Central memory CD4-positive, alpha-beta T cell (primary cell): ENCODE data around the gene CLDN11.

Experiments used
- DNase-seq: peaks from one replicate; pipeline ENCODE4 v3.0.0; 2022

The CLDN11 gene

DNA sequence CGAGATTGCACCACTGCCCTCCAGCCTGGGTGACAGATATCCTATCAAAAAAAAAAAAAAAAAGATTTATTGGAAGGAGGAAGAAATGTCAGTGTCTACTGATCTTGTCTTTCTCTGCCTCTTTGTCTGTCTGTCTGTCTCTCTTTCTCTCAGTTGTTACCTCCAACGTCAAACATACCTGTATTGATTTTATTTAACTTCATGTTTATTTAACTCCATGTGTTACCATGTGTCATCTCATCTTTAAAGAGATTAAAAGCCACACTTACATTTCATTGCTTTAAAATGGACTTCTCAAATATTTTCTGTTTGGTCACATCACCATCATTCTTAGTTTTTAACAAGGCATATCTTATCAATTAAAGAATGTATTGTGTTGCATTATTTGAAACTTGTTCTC lies 9.4 kb downstream of the CLDN11 start:
- DNase-seq = no peak

DNA sequence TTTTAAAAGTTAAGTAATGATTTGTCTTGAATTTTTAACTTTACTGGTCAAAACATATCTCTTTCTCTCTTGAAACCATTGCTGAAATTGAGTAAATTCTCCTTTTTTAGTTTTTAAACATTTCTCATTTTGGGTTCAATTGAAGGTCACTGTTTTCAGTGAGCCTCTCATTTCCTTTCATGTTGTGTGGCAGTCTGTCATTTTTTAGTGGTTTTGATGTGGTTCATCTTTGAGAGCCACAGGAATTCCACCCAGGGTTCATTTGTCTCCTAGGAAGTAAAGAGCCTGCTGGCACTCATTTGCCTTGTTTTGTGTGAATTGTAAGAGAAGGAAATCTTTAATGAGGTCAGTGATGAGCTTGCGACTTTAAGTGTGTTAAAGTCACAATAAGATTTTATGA lies 10.4 kb downstream of the CLDN11 start:
- DNase-seq = no peak

DNA sequence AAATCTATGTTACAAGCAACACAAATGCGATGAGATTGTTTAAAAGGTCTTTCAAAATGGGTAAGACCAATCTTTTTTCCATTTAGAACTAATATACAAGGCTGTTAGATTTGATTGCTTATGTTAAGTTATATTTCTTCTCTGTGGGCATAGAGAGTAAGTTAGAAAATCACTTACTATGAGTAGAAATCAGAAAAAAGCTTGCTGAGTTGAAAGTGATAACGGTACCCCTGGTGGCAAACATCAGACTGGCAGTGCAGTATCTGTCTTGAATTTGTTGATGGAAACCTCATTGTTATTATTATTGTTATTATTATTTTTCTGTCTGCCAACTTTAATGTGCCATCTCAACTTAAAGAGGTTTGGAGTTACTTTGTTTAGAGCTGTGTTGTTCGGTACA lies 12.4 kb downstream of the CLDN11 start:
- no peak for DNase-seq

DNA sequence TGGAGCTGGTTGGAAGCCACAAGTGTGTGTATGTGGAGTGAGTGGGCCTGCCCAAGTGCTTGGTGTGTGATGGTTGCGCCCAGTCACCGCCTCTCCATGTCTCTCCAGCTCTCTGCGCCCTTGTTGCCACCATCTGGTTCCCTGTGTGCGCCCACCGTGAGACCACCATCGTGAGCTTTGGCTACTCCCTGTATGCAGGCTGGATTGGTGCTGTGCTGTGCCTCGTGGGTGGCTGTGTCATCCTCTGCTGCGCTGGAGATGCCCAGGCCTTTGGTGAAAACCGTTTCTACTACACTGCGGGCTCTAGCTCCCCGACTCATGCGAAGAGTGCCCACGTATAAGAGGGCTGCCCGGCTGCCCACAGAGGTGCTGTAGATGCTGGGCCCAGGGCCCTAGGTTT lies 13.7 kb downstream of the CLDN11 start:
- no peak for DNase-seq

DNA sequence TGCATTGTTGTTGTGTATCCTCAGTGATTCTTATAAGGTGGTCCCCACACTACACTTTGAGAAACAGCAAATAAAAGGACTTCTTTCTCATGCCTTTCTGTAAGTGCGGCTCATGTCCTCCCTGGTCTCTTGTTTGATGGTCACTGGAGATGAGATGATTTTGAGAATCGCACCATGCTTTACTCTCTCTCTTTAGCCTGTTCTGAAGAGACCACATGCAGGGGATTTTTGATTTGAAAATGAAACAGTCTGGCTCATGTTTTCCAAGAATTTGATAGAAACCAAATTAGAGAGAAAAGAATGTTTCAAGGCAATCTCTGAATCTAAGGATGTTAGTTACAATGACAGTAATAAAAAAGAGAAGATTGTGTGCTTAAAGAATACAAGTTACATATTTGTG lies 18.0 kb downstream of the CLDN11 start:
- DNase-seq = no peak

DNA sequence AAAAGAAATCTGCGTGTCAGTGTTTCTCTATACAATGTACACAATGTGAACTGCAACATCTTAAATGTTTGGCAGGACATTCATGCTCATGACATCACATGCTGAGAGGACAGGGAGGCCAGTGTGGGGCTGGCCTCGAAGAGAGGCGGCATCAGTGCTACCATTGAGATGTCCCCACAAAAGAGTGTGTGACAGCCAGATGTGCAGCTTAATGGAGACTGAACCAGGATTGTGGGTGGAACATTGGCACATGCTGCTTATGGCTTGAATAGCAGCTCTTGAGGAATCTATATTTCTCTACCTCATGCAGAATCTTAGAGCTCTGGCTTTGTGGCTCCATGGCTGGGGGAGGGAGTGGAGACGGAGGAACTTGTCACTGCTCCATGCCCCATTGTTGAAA lies 18.5 kb downstream of the CLDN11 start:
- no peak for DNase-seq

DNA sequence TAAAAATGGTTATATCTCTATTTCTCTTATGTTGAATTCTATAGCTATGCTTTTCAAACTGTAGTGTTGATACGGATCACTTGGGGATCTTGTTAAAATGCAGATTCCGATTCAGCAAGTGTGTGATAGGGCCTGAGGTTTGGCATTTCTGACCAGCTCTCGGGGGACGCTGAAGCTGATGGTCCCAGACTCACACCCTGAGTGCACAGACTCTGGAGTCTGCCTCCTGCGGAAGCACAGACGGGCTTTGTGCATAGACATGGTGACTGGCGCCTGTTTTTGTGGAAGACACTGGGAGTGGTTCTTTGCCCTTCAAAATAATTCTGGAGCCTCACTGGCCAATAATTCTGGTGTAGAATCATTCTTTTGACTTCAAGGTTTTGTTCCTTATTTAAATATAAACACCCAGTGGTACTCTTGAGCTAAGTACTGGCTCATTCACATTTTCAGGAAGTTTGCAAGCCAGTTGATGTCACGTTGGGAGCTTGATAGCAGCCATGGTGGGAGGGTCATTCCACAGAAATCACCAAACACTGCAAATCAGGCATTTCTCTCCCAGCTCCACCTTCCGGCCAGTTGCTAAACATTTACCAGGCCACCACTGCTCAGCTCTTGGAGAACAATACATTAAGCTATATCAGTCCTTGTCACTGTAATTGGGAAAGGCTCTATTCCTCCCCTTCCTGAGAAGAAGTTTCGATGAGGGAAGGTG lies 19.2 kb downstream of the CLDN11 start:
- DNase-seq = no peak

DNA sequence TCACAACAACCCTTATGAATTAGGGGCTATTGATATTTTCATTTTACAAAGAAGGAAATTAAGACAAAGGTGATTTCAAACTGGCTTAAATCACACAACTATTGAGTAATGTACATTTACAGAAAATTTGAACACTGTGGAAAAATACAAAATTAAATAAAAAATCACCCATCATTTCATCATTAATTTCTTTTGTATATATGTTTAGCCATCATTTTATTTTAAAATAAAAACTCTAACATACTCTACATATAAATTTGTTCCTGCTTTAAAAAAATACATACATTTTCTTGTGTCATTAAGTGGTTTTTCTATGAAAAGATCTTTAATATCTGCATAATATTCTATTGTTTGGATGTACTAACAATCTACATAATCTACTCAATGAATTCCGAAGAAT lies 20.2 kb downstream of the CLDN11 start:
- no peak for DNase-seq

DNA sequence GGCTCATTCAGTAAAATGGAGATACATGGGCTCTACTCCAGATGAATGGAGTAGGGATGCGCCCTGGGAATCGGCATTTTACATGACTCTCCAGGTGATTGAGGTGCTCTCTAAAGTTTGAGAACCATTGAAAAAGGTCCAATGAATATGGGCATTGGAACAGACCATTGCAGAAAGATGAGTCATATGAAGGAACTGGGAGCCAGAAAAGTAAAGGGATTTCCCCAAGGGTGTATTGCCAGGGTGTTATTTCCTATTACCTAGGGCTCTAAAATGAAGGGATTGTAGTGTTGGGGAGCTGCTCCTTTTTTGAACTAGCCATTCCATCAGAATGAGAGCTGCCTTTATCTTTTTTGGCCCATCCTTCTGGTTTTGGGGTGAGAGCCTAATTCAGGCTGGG lies 21.7 kb downstream of the CLDN11 start:
- no peak for DNase-seq

DNA sequence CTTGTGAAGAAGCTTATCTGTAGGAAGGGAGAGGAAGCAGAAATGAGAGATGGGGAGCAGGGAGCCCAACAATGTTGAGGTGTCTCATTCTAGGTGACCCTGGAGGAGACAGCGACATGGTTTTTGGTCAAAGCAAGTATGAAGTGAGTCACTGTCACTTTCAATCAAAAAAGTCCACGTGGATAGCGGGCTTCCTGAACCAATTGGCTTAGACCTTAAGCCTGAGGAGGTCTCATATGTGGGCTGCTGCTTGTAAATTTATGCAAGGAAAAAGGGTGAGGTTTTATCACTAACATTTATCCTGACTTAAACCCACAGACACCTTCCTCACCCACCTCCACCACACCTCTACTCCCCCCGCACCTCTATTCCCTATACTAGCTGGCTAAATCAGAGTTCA lies 22.7 kb downstream of the CLDN11 start:
- no peak for DNase-seq

DNA sequence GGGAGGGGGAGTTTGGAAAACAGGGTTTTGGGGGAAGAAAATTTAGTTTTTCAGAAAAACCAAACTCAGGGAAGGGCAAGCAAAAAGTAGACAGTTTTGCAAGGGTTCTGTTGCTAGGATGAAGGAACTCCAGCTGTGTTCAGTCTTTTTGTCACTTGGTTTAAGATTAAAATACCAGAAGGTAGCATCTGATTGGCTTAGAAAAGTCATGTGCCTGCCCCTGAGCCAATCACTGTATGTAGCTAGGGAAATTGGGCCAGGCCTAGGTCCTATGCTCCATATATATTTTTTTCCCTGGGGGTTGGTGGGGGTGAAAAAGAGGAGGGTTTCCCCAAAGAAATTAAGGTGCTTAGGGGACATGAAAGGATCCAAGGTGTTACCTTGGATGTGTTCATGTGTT lies 24.3 kb downstream of the CLDN11 start:
- DNase-seq = no peak

DNA sequence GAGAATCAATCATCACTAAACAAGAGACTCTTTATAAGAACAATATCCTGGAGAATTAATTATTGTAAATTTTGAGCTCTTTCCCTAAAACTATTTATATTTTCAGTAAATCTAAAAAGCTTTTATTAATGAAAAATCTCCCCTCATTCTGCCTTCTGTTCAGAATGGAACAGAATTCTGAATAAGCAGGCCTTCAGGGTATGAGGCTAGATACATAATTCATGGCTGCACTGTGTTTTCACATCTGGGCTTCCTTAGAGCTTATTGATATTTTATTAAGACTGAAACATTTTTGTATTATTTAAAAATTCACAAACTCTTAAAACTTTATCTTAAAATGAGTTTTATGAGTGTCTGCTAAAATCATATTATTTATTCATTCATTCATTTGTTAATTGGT lies 24.8 kb downstream of the CLDN11 start:
- no peak for DNase-seq

DNA sequence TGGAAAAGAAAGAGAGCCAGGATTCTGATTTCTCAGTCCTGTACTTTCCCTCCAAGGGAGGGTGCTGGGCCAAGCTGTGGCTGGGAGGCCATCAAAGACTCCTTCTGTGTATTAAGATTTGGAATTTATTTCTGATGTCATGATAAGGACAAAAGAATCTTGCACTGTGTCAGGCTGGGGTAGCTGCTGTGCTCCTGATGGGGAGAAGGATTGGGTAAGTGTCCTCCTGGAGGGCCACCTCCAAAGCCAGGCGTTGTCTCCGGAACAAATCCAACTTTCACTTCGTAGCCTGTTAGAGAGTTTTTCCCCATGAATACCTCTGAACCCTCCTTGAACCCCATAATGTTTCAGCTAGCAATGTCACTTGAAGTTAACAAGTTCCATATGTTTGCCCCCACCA lies 29.9 kb downstream of the CLDN11 start:
- DNase-seq = no peak

DNA sequence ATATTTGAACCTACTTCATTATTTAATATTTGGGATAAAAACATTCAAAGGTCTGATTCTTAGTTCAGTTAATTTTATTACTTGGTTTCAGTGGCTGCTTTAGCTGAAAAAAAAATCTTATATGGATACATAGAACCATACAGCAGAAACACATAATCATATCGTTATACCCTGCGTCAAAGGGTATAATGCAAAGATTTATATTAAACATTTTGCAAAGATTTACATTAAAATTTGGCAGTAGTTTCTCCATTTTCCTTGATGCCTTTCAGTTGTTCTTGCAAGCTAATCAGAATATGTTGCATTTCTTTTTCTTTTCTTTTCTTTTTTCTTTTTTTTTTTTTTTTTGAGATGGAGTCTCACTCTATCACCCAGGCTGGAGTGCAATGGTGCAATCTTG lies 31.4 kb downstream of the CLDN11 start:
- no peak for DNase-seq

DNA sequence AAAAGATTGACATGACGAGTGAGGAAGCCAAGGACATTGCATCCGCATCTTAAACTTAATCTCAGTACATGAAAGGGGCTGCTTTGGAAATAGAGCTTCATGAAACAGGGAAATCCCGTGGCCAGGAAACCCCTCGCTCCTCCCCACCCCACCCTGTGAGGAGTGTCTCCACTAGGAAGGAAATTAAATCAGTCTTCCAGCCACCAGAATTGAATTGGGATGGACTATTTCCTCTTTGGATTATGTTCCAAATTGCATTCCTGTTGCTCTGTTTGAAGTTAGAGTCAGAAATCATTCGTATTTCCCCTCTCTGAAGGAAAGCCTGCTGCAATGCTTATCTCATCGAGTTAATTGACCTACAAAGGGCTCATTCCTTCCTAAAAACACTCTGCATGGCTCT lies 35.8 kb downstream of the CLDN11 start:
- no peak for DNase-seq

DNA sequence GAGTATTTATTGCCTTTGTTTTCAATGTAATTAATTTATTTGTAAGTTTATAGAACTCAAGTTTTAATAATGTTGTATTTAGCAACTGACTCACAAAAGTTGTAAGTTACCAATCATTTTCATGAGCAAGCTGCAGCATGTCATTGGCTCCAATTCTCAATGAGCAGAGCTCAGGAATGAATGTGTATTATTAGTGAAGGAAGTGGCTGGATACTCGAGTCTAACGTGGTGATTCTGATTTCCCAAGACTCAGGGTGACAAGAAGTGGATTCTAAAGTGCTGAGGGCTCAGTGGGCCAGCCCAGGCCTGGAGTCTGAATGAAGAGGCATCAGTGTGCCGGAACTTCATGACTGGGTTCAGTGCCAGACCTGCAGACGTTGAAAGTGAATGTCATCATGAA lies 39.6 kb downstream of the CLDN11 start:
- DNase-seq = no peak

DNA sequence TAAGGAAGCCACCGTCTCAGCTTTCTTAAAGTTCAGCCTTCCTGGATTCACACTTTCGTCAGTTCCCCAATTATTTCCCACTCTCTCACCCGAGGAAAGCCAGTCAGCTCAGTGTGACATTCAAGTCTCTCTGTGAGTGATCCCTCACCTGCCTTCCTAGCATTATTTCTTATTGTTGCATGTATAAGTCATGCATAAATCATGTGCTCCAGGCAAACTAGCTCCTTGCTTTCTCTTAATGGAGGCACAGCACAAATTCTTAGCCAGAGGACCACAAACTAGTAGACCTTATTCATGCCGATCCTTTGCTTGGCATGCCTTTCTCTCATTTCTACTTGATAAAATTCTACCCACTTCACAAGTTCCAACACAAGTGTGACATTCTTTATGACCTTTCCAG lies 44.3 kb downstream of the CLDN11 start:
- DNase-seq = no peak

DNA sequence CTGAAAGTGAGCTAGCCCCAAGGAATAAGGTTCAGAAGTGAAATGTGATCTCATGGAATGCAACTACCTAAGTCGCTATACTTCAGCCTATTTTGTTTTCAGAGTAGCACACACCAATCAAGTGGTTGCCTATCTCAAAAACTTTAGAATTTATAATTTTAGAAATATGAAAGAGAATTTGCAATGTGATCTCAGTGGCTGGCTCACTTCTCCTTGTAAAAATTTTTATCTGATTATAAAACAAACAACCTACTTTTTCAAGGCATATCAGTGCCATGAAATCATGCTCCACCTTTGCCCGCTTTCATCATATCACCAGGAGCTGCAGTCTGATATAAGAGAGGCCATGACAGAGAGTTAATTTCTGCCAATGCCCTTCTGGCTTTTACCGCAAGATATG lies 47.3 kb downstream of the CLDN11 start:
- no peak for DNase-seq

DNA sequence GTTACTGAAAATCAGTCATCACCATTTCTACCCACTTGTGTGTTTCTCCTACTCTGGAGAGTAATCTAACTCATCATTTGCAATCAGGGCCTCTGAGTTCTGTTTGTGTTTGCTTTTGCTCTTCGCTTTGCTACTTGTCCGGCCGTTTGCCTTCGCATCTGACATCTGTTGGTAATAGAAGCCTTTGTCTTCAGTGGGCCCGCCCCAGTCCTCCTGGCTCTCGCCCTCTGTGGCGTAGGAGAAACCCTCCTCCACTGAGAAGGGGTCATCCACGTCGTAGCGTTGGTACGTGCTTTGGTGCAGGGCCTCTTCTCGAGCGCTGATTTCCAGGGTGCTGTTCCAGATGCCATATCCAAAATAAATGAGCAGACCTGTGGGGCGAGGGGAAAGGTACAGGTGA lies 48.3 kb downstream of the CLDN11 start:
- no peak for DNase-seq

DNA sequence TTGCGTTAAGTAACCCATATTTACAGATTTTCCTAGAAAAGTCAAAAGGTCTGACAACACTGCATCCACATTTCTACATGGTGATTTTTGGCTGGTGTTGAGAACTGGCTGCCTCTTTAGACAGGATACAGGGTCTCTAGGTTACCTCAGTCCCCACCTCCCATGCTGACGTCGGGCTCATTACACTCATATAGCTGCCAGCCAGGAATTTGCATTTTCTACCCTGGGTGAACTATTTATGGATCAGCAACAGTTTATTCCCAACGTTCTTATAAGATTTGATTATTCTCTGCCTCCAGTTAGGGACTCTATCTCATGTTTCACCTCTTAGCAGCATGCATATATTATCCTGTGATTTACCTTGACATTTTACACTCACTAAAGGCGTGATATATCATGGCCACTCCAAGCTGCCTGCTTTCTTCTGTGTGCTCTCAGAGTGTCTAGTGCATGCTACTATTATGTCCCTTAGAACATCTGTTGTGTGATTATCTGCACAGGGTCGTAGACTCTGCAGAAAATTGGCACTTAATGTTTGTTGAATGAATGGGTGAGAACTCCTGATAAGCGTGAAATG lies 49.0 kb downstream of the CLDN11 start:
- DNase-seq = no peak

DNA sequence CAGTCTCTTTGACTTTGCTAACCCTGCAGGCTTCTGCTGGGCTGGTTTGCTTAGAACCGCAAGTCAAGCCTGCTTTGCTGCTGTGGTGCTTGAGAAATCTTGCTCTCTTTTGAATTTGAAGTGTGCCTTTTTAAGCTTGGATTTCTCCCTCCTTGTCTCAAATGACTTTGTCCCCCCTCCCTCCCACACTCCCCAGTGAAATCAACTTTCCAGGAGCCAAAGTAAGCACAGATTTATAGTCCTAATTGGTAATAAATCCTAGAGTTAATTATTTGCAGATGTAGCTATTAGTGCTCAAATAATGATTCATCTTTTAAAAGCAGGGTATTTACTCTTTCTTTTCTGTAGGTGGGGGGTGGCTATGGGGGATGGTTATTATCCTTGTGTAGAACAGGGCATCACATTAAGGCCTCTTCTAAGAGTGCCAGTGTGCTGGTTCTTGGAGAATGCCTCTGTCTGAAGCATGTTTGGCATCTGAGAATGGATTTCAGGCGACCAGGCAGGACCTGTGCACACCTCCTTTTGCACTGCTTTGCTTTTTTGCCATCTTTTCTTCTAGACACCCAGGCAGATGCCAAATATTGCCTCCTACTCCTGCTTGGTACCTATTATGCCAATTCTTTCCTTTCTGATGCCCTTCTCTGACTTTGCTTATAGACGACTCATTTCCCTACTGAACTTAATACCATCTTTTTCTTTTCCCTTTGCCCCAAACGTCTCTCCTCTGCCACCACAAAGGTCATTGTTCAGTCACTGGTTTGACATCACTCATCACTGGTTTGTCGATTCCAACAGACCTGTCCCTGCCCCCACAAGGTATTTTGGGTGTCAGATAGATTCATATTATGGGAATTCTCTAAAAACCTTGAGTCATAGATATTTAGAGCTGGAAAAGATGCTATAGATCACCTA lies 50.7 kb downstream of the CLDN11 start:
- DNase-seq = no peak

DNA sequence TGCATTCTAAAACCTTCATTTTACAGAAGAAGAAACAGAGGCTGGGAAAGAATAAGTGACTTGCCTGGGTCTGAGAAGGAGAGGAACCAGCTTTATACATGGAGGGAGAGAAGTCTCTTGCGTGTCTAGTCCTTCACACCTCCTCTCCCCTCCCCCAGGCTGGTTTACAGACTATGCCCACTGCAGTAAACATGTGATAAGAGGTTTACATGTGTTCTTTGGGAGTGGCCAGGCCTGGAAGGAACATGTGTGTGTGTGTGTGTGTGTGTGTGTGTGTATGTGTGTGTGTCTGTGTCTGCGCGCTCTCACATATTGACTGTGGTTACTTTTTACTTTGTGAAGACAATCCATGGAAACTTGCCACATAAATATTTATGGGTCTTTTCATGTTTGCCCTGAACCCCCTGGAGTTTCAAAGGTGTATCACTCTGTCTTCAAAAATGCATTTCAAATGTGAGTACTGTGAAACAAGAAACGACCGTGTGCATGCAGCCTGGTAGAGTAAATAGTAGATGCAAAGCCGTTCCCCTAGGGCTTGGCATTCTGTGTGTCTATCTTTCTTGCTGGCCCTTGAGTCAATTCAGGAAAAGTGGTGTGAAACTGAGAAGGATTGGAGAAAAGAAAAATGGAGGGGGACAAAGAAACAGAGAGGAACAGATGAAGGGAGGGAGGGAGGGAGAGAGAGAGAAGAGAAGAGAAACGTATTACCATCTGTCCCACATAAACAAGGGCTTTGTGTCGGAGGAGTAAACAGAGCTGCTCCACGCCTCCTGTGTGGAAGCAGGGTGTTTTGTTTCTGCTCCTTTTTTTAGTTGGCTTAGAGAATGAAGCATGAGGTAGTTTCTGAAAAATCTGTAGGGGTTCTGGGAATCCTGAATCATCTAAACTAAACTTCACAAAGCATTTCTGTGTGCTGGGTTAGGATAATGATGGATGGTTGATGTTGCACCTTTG lies 51.7 kb downstream of the CLDN11 start:
- no peak for DNase-seq

DNA sequence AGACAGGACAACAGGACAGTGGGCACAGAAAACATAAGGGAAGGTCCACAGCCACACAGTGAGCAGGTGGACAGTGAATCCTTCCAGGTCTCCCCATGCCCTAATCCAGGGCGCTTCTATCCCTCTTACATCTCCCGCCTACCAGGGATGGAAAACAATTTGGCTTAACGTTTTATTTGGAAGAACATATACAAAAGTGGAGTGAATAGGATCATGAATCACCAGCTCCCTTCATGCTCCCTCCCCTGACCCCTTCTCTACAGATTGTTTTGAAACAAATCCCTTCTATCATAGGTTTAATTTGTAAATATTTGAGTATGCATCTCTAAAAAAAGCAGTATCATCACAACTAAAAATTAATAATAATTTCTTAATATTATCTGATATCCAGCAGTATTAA lies 52.5 kb downstream of the CLDN11 start:
- DNase-seq = no peak
